Liver (tissue), 3 donors: ENCODE results near the gene SLC1A5.
A peak's percentile ranks its signal among the peaks of the same experiment; 100 is the strongest.

Source experiments
- EGR1 ChIP-seq, 2 donors: IDR thresholded peaks; 2 replicates each; pipeline ENCODE4 v1.6.1; 2016 to 2018; ENCODE audit warnings: antibody characterized with exemption in 2 of 2, low read depth in 2 of 2
- JUND ChIP-seq, 2 donors: IDR thresholded peaks; 2 replicates each; pipeline ENCODE4 v1.6.1; 2016; ENCODE audit warnings: antibody characterized with exemption in 2 of 2
- RAD21 ChIP-seq, 2 donors: IDR thresholded peaks; 2 replicates each; pipeline ENCODE4 v1.6.1; 2016; ENCODE audit warnings: antibody characterized with exemption in 2 of 2, mild to moderate bottlenecking in 2 of 2
- RXRA ChIP-seq, 2 donors: IDR thresholded peaks; 2 replicates each; pipeline ENCODE4 v1.6.1; 2017 to 2018; ENCODE audit warnings: antibody characterized with exemption in 2 of 2, mild to moderate bottlenecking in 1 of 2
- TAF1 ChIP-seq: conservative IDR thresholded peaks from 2 replicates; pipeline ENCODE4 v1.6.1; 2016; ENCODE audit warnings: antibody characterized with exemption, mild to moderate bottlenecking
- YY1 ChIP-seq: IDR thresholded peaks from 2 replicates; pipeline ENCODE4 v1.6.1; 2016; ENCODE audit warnings: antibody characterized with exemption, mild to moderate bottlenecking
- TF ChIP-seq, protein P1 (sequence below): fragments of 150-350 bp; IDR thresholded peaks from 2 replicates; pipeline ENCODE4 v1.5.1; 2017; ENCODE audit warnings: improper control_type of control experiment, low read depth, low read length; ENCODE audit not compliant: missing input control
- TF ChIP-seq, protein P2 (sequence below): IDR thresholded peaks from 2 replicates; pipeline ENCODE4 v1.6.1; 2016; ENCODE audit warnings: antibody characterized with exemption, mild to moderate bottlenecking
- TF ChIP-seq, protein P3 (sequence below): IDR thresholded peaks from 2 replicates; pipeline ENCODE4 v1.6.1; 2016; ENCODE audit warnings: antibody characterized with exemption
- TF ChIP-seq, protein P4 (sequence below): IDR thresholded peaks from 2 replicates; pipeline ENCODE4 v1.6.1; 2016; ENCODE audit warnings: antibody characterized with exemption
- donor health status: healthy.
- donor health status: healthy.

DNA sequence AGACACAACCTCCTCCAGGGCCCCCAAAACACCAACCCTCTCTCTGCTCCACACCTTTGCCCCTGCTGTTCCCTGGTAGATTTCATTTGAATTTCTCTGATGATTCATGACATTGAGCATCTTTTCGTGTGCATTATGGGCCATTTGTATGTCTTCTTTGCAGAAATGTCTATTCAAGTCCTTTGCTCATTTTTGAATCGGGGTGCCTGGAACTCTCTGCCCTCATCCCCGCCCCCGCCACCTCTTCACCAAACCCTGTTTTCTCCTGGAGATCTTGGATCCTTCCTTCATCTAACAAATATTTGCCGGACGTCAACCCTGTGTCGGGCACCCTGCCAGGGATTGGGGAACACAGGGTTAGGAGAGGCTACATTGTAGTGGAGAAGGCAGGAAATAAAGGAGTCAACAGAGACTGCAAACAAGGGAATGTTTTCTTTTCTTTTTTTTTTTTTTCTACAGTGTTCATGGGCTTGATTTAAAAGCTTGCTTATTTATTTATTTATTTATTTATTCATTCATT lies 25.5 kb upstream of the SLC1A5 start:
- TF ChIP-seq, protein P1, sequence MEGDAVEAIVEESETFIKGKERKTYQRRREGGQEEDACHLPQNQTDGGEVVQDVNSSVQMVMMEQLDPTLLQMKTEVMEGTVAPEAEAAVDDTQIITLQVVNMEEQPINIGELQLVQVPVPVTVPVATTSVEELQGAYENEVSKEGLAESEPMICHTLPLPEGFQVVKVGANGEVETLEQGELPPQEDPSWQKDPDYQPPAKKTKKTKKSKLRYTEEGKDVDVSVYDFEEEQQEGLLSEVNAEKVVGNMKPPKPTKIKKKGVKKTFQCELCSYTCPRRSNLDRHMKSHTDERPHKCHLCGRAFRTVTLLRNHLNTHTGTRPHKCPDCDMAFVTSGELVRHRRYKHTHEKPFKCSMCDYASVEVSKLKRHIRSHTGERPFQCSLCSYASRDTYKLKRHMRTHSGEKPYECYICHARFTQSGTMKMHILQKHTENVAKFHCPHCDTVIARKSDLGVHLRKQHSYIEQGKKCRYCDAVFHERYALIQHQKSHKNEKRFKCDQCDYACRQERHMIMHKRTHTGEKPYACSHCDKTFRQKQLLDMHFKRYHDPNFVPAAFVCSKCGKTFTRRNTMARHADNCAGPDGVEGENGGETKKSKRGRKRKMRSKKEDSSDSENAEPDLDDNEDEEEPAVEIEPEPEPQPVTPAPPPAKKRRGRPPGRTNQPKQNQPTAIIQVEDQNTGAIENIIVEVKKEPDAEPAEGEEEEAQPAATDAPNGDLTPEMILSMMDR: no peak
- TF ChIP-seq JUND (IDR thresholded peaks at IDR 0.05) (no peak), TAF1 (no peak), YY1 (no peak), RXRA (IDR thresholded peaks at IDR 0.05) (peak; percentile 60 to 68), RAD21 (IDR thresholded peaks at IDR 0.05) (peak; percentile 15 to 32), EGR1 (IDR thresholded peaks at IDR 0.05; ENCODE audit: low read depth in 2 of 2) (no peak)
- TF ChIP-seq, protein P2, sequence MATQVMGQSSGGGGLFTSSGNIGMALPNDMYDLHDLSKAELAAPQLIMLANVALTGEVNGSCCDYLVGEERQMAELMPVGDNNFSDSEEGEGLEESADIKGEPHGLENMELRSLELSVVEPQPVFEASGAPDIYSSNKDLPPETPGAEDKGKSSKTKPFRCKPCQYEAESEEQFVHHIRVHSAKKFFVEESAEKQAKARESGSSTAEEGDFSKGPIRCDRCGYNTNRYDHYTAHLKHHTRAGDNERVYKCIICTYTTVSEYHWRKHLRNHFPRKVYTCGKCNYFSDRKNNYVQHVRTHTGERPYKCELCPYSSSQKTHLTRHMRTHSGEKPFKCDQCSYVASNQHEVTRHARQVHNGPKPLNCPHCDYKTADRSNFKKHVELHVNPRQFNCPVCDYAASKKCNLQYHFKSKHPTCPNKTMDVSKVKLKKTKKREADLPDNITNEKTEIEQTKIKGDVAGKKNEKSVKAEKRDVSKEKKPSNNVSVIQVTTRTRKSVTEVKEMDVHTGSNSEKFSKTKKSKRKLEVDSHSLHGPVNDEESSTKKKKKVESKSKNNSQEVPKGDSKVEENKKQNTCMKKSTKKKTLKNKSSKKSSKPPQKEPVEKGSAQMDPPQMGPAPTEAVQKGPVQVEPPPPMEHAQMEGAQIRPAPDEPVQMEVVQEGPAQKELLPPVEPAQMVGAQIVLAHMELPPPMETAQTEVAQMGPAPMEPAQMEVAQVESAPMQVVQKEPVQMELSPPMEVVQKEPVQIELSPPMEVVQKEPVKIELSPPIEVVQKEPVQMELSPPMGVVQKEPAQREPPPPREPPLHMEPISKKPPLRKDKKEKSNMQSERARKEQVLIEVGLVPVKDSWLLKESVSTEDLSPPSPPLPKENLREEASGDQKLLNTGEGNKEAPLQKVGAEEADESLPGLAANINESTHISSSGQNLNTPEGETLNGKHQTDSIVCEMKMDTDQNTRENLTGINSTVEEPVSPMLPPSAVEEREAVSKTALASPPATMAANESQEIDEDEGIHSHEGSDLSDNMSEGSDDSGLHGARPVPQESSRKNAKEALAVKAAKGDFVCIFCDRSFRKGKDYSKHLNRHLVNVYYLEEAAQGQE: no peak
- TF ChIP-seq, protein P3, sequence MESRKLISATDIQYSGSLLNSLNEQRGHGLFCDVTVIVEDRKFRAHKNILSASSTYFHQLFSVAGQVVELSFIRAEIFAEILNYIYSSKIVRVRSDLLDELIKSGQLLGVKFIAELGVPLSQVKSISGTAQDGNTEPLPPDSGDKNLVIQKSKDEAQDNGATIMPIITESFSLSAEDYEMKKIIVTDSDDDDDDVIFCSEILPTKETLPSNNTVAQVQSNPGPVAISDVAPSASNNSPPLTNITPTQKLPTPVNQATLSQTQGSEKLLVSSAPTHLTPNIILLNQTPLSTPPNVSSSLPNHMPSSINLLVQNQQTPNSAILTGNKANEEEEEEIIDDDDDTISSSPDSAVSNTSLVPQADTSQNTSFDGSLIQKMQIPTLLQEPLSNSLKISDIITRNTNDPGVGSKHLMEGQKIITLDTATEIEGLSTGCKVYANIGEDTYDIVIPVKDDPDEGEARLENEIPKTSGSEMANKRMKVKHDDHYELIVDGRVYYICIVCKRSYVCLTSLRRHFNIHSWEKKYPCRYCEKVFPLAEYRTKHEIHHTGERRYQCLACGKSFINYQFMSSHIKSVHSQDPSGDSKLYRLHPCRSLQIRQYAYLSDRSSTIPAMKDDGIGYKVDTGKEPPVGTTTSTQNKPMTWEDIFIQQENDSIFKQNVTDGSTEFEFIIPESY: no peak
- TF ChIP-seq, protein P4, sequence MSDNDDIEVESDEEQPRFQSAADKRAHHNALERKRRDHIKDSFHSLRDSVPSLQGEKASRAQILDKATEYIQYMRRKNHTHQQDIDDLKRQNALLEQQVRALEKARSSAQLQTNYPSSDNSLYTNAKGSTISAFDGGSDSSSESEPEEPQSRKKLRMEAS: no peak
